ENCODE measurements around the gene PLEKHG1. TPM values are rescaled to one million over a fixed set of nuclear protein-coding genes. Genes with fewer than 3 reads are reported as not detected.

The PLEKHG1 gene
- total RNA-seq, 1 donor from 2014 or later, result 13.6 TPM

GRCh38 chr6:150641398-150642139, 41.9 kb downstream of the PLEKHG1 start:
- Histone ChIP-seq H3K27me3 (ENCODE audit: control insufficient read depth in 3 of 3, insufficient read depth in 3 of 3, low read length in 3 of 3) (no peaks in the 10 kb centered on the region), H3K27ac (ENCODE audit: low read depth, low read length) (no peak overlapping the region), H3K4me3 (ENCODE audit: low read length in 3 of 3) (peak overlapping the region in 2 of 3 donors; percentile 22 to 60), H3K9ac (ENCODE audit: low read depth in 1 of 3, low read length in 3 of 3) (peak overlapping the region in 1 of 3 donors; percentile 47), H3K9me3 (ENCODE audit: control insufficient read depth in 3 of 3, low read length in 3 of 3) (no peaks in the 10 kb centered on the region), H3K4me1 (ENCODE audit: control insufficient read depth in 3 of 3, insufficient read depth in 3 of 3, low read length in 3 of 3) (no peaks in the 10 kb centered on the region), H3K36me3 (ENCODE audit: control insufficient read depth in 3 of 3, insufficient read depth in 3 of 3, low read length in 3 of 3) (no peaks in the 10 kb centered on the region)

- no peak overlapping the region for H3K4me3 ChIP-seq (ENCODE audit: low read length in 3 of 3)
- H3K4me1 ChIP-seq (ENCODE audit: control insufficient read depth in 3 of 3, insufficient read depth in 3 of 3, low read length in 3 of 3), result no peaks in the 10 kb centered on the region
- no peaks in the 10 kb centered on the region for H3K36me3 ChIP-seq (ENCODE audit: control insufficient read depth in 3 of 3, insufficient read depth in 3 of 3, low read length in 3 of 3)
- H3K27me3 ChIP-seq (ENCODE audit: control insufficient read depth in 3 of 3, insufficient read depth in 3 of 3, low read length in 3 of 3), result no peaks in the 10 kb centered on the region
- H3K9ac ChIP-seq (ENCODE audit: low read depth in 1 of 3, low read length in 3 of 3), result no peak overlapping the region
- no peak overlapping the region for H3K27ac ChIP-seq (ENCODE audit: low read depth, low read length)
- H3K9me3 ChIP-seq (ENCODE audit: control insufficient read depth in 3 of 3, low read length in 3 of 3), result no peaks in the 10 kb centered on the region
Observed at GRCh38 chr6:150646228-150646627, 46.5 kb downstream of the PLEKHG1 start.

DNA sequence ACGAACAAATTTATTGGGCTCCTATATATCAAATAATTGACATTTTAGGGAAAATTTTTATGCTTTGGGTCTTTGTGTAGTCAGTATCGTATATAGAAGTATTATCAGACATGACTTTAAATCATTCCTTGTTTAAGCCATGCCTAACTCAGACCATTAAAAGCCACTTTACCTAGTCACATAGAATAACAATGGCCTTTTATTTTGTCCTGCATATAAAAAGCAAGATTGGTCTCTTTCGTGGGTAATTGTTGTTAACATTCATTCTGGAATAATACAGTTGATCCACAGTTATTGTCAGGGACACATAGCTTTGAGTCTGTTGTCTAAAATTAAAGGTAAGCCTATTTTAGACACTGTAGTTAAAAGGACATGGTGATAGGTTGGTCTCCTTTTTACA, 47.4 kb downstream of the PLEKHG1 start:
- Histone ChIP-seq H3K4me1 (ENCODE audit: control insufficient read depth in 3 of 3, insufficient read depth in 3 of 3, low read length in 3 of 3) (no peaks in the 10 kb centered on the region), H3K4me3 (ENCODE audit: low read length in 3 of 3) (no peak overlapping the region), H3K9me3 (ENCODE audit: control insufficient read depth in 3 of 3, low read length in 3 of 3) (no peaks in the 10 kb centered on the region), H3K9ac (ENCODE audit: low read depth in 1 of 3, low read length in 3 of 3) (no peak overlapping the region), H3K27me3 (ENCODE audit: control insufficient read depth in 3 of 3, insufficient read depth in 3 of 3, low read length in 3 of 3) (no peaks in the 10 kb centered on the region), H3K27ac (ENCODE audit: low read depth, low read length) (no peak overlapping the region), H3K36me3 (ENCODE audit: control insufficient read depth in 3 of 3, insufficient read depth in 3 of 3, low read length in 3 of 3) (no peaks in the 10 kb centered on the region)

Other genes with a start within 250 kb of the PLEKHG1 start
- gene IYD, start 230.9 kb upstream of the PLEKHG1 start, total RNA-seq, result not detected

Measured in skeletal muscle tissue (tissue), 4 donors.